ENCODE results near the gene MCEMP1.

DNA sequence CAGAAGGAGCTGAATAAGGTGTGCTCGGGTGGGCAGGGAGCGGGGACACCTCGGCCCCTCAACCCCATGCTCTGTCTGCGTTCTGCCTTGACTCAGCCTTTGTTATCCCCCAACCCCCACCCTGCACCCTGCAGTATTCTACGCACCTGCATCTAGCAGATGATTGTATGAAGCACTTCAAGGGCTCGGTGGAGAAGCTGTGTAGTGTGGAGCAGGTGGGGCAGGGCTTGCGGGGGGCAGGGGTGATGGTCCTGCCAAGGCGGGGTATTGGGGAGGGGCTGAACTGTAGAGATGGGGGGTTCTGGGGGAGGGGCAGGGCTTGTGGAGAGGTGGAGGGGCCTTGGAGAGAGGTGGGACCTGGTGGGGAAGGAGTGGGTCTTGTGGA, 33.9 kb upstream of the MCEMP1 start:
- TF ChIP-seq, protein P1, sequence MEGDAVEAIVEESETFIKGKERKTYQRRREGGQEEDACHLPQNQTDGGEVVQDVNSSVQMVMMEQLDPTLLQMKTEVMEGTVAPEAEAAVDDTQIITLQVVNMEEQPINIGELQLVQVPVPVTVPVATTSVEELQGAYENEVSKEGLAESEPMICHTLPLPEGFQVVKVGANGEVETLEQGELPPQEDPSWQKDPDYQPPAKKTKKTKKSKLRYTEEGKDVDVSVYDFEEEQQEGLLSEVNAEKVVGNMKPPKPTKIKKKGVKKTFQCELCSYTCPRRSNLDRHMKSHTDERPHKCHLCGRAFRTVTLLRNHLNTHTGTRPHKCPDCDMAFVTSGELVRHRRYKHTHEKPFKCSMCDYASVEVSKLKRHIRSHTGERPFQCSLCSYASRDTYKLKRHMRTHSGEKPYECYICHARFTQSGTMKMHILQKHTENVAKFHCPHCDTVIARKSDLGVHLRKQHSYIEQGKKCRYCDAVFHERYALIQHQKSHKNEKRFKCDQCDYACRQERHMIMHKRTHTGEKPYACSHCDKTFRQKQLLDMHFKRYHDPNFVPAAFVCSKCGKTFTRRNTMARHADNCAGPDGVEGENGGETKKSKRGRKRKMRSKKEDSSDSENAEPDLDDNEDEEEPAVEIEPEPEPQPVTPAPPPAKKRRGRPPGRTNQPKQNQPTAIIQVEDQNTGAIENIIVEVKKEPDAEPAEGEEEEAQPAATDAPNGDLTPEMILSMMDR (IDR thresholded peaks at IDR 0.05) = no peak
- no peak for TF ChIP-seq POLR2A (IDR thresholded peaks at IDR 0.05)
